ENCODE measurements around the gene NPR2.

DNA sequence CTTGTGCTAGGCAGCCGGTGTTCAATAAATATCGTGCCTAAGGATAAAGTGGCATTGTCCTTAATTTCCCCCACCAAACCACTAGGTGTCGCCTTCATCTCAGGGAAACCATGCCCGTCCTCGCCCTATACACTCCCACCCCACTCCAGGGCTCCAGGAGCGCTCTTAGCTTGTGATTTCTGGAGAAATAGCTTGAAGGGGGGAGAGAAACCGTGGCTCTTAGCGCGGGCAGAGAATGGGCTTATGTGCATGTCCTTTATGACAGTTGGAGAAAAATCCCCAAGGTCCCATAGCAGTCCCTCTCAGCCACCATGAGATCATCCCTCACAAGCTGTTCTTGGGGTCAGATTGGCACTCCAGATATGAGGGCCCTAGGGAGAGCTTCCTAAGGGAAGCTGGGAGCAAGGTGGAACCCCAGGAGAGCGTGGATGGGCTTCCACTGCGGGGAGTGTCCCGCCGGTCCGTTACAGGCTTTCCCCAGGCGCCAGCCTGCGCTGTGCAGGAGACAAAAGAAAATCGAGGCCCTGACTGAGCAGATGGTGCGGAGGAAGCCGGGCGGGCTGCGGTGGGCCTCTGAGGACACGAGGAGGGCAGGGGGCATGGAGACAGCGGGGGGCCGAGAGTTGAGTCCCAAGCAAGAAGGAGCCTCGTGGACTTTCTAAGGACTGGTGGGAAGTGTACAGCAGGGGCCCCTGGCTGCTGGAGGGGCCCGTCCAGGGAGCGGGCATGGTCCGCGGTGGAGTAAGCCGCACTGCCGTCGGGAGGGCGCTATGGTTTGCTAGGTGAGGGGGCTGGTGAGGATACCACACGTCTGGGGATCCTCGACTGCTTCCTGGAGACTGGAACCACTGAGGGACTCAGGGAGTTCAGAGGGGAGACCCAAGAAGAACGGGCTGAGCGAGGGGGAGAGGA, 750 bp upstream of the NPR2 start:
- TF ChIP-seq CTCF (IDR thresholded peaks at IDR 0.05), result peak; percentile 57 to 98 (median 85)
- TF ChIP-seq POLR2A (IDR thresholded peaks at IDR 0.05), result no peak
